Liver (tissue), 9 donors: Measurements from ENCODE around the gene RELA. TPM values are rescaled to one million over a fixed set of nuclear protein-coding genes. Genes with fewer than 3 reads are reported as not detected.

Source experiments
- DNase-seq: peaks from one replicate; pipeline ENCODE4 v3.0.0-alpha.2; 2017; ENCODE audit warnings: low spot score
- H3K27ac ChIP-seq, 2 donors: one replicate each; pipeline ENCODE4 v1.7.0; 2013; ENCODE audit warnings: inconsistent platforms in 2 of 2, low read length in 2 of 2, control low read depth in 1 of 2, low read depth in 1 of 2, mild to moderate bottlenecking in 1 of 2
- H3K27me3 ChIP-seq, 4 donors: one replicate each; pipeline versions ENCODE4 v1.6.1 to v1.7.0; 2013; ENCODE audit warnings: low read length in 3 of 4, inconsistent platforms in 1 of 4, mild to moderate bottlenecking in 1 of 4, moderate library complexity in 1 of 4; ENCODE audit not compliant: control insufficient read depth in 4 of 4, insufficient read depth in 4 of 4
- H3K36me3 ChIP-seq, 4 donors: one replicate each; pipeline versions ENCODE4 v1.6.1 to v1.7.0; 2013; ENCODE audit warnings: low read length in 3 of 4, mild to moderate bottlenecking in 3 of 4, low read depth in 1 of 4, moderate library complexity in 1 of 4; ENCODE audit not compliant: control insufficient read depth in 4 of 4, insufficient read depth in 3 of 4
- H3K4me1 ChIP-seq, 4 donors: one replicate each; pipeline versions ENCODE4 v1.6.1 to v1.7.0; 2013; ENCODE audit warnings: low read length in 3 of 4, mild to moderate bottlenecking in 3 of 4, moderate library complexity in 1 of 4; ENCODE audit not compliant: control insufficient read depth in 4 of 4, insufficient read depth in 4 of 4
- H3K4me3 ChIP-seq, 3 donors: one replicate each; pipeline versions ENCODE4 v1.6.1 to v1.7.0; 2013; ENCODE audit warnings: low read length in 3 of 3, control low read depth in 1 of 3, low read depth in 1 of 3, mild to moderate bottlenecking in 1 of 3
- H3K9ac ChIP-seq, 2 donors: one replicate each; pipeline ENCODE4 v1.7.0; 2013; ENCODE audit warnings: low read length in 2 of 2, mild to moderate bottlenecking in 2 of 2, moderate library complexity in 2 of 2, control low read depth in 1 of 2, low read depth in 1 of 2
- H3K9me3 ChIP-seq, 4 donors: one replicate each; pipeline versions ENCODE4 v1.6.1 to v1.7.0; 2013; ENCODE audit warnings: low read length in 3 of 4; ENCODE audit not compliant: control insufficient read depth in 4 of 4
- EGR1 ChIP-seq, 2 donors: IDR thresholded peaks; 2 replicates each; pipeline ENCODE4 v1.6.1; 2016 to 2018; ENCODE audit warnings: antibody characterized with exemption in 2 of 2, low read depth in 2 of 2
- FOXA1 ChIP-seq: IDR thresholded peaks from 2 replicates; pipeline ENCODE4 v1.6.1; 2016; ENCODE audit warnings: antibody characterized with exemption
- FOXA2 ChIP-seq: IDR thresholded peaks from 2 replicates; pipeline ENCODE4 v1.6.1; 2016; ENCODE audit warnings: antibody characterized with exemption
- GABPA ChIP-seq, 2 donors: IDR thresholded peaks in 1 of 2; conservative IDR thresholded peaks in 1 of 2; 2 replicates each; pipeline ENCODE4 v1.6.1; 2016; ENCODE audit warnings: antibody characterized with exemption in 2 of 2, mild to moderate bottlenecking in 1 of 2, moderate library complexity in 1 of 2
- HNF4A ChIP-seq, 2 donors: conservative IDR thresholded peaks; 2 replicates each; pipeline ENCODE4 v1.6.1; 2016; ENCODE audit warnings: antibody characterized with exemption in 2 of 2, mild to moderate bottlenecking in 2 of 2
- HNF4G ChIP-seq: IDR thresholded peaks from 2 replicates; pipeline ENCODE4 v1.6.1; 2016; ENCODE audit warnings: antibody characterized with exemption
- JUND ChIP-seq, 2 donors: IDR thresholded peaks; 2 replicates each; pipeline ENCODE4 v1.6.1; 2016; ENCODE audit warnings: antibody characterized with exemption in 2 of 2
- NR2F2 ChIP-seq: IDR thresholded peaks from 2 replicates; pipeline ENCODE4 v1.6.1; 2016; ENCODE audit warnings: antibody characterized with exemption
- RAD21 ChIP-seq, 2 donors: IDR thresholded peaks; 2 replicates each; pipeline ENCODE4 v1.6.1; 2016; ENCODE audit warnings: antibody characterized with exemption in 2 of 2, mild to moderate bottlenecking in 2 of 2
- RXRA ChIP-seq, 2 donors: IDR thresholded peaks; 2 replicates each; pipeline ENCODE4 v1.6.1; 2017 to 2018; ENCODE audit warnings: antibody characterized with exemption in 2 of 2, mild to moderate bottlenecking in 1 of 2
- SP1 ChIP-seq: IDR thresholded peaks from 2 replicates; pipeline ENCODE4 v1.6.1; 2018; ENCODE audit warnings: antibody characterized with exemption, mild to moderate bottlenecking
- TAF1 ChIP-seq: conservative IDR thresholded peaks from 2 replicates; pipeline ENCODE4 v1.6.1; 2016; ENCODE audit warnings: antibody characterized with exemption, mild to moderate bottlenecking
- WGBS: extraction: QIAGEN DNeasy Blood & Tissue Kit; methylation state at CpG from one replicate; pipeline ENCODE4 v1.1.7; 2013; 5-methylcytosine and 5-hydroxymethylcytosine counted together
- polyA plus RNA-seq, 2 donors: library from polyadenylated mRNA; stranded (reverse) in 1 of 2; unstranded in 1 of 2; fragments of 200-250 nt in 1 of 2; fragments of >200 nt in 1 of 2; fragmentation: Nextera tagmentation in 1 of 2; extraction: Ambion mirVana in 1 of 2; gene quantifications; one replicate each; pipeline versions ENCODE4 v1.2.1 to v1.2.3, GENCODE V29; 2013 to 2015
- total RNA-seq, 2 donors: library from RNA; depleted of rRNA; stranded (reverse); fragments of >200 nt; gene quantifications; one replicate each; pipeline ENCODE4 v1.2.3, GENCODE V29; 2014
- TF ChIP-seq, protein P1 (sequence below): fragments of 150-350 bp; IDR thresholded peaks from 2 replicates; pipeline ENCODE4 v1.5.1; 2017; ENCODE audit warnings: improper control_type of control experiment, low read depth, low read length; ENCODE audit not compliant: missing input control
- TF ChIP-seq, protein P2 (sequence below): IDR thresholded peaks from 2 replicates; pipeline ENCODE4 v1.6.1; 2016; ENCODE audit warnings: antibody characterized with exemption
- TF ChIP-seq, protein P3 (sequence below): IDR thresholded peaks from 2 replicates; pipeline ENCODE4 v1.6.1; 2016; ENCODE audit warnings: antibody characterized with exemption
- TF ChIP-seq, protein P4 (sequence below): IDR thresholded peaks from 2 replicates; pipeline ENCODE4 v1.6.1; 2016; ENCODE audit warnings: antibody characterized with exemption
- donor health status: healthy.
- donor health status: healthy.
- donor health status: healthy.
- donor health status: healthy.
- donor health status: healthy.

RELA gene
- total and polyA plus RNA-seq, 4 donors, result 11.1 to 30.7 (median 22.0) TPM

DNA sequence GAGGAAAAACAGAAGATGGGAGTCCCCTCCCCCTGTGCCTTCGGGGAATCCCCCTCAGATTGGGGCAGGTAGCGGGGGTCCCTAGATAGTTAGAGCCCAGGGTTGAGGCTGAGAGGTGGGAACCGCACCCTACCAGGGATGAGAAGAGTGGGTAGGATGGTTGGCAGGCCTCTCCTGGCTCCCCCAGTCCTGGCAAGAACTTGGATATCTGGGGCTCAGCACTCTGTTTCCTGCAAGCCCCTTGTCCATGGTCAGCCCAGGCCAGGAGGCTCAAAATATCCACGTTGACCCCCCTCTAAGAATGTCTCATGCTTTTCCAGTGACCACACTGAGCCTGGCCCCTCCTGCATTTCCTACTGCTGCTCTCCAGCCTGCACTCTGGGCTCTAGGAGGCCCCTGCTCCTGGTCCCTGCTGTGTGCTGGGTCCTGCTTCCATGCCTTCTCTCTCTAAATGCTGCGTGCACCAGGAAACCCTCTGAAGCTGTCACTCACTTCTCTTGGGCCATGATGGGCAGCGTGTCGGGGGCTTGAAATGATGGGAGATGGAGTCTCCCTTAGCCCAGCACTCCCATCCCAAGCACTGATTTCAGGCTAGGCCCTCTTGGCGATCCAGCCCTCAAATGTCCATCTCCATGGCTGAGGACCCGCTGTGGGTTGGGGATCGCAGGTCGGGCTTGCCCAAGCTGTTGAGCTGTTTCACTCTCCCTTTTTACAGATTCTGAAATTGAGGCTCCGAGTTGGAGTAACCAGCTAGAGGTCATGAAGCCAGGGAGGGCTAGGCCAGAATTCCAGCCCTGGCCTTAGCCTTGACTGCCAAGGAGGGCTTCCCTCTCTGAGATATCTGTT, 50.7 kb downstream of the RELA start:
- 66% methylated on average over 12 of the region's 12 CpGs for WGBS
- Histone ChIP-seq H3K9me3 (no peaks in the 10 kb centered on the region), H3K4me3 (peak overlapping the region; percentile 80 to 90 (median 83)), H3K27me3 (no peaks in the 10 kb centered on the region), H3K9ac (peak overlapping the region in 1 of 2 donors; percentile 69), H3K4me1 (peaks cover 15 to 61% (median 43%) of the 10 kb centered on the region in 4 donors), H3K27ac (peak overlapping the region; percentile 64 to 96), H3K36me3 (peaks cover 0 to 14% (median 1%) of the 10 kb centered on the region in 4 donors)
- TF ChIP-seq SP1 (no peak), EGR1 (IDR thresholded peaks at IDR 0.05; ENCODE audit: low read depth in 2 of 2) (no peak), HNF4A (conservative IDR thresholded peaks at IDR 0.05) (no peak), FOXA2 (no peak), TAF1 (no peak), HNF4G (no peak), GABPA (IDR thresholded peaks at IDR 0.05 in 1 of 2, conservative IDR thresholded peaks at IDR 0.05 in 1 of 2) (no peak), RAD21 (IDR thresholded peaks at IDR 0.05) (no peak), FOXA1 (no peak), RXRA (IDR thresholded peaks at IDR 0.05) (no peak), NR2F2 (no peak), JUND (IDR thresholded peaks at IDR 0.05) (no peak)
- TF ChIP-seq, protein P1, sequence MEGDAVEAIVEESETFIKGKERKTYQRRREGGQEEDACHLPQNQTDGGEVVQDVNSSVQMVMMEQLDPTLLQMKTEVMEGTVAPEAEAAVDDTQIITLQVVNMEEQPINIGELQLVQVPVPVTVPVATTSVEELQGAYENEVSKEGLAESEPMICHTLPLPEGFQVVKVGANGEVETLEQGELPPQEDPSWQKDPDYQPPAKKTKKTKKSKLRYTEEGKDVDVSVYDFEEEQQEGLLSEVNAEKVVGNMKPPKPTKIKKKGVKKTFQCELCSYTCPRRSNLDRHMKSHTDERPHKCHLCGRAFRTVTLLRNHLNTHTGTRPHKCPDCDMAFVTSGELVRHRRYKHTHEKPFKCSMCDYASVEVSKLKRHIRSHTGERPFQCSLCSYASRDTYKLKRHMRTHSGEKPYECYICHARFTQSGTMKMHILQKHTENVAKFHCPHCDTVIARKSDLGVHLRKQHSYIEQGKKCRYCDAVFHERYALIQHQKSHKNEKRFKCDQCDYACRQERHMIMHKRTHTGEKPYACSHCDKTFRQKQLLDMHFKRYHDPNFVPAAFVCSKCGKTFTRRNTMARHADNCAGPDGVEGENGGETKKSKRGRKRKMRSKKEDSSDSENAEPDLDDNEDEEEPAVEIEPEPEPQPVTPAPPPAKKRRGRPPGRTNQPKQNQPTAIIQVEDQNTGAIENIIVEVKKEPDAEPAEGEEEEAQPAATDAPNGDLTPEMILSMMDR, result no peak
- TF ChIP-seq, protein P2, sequence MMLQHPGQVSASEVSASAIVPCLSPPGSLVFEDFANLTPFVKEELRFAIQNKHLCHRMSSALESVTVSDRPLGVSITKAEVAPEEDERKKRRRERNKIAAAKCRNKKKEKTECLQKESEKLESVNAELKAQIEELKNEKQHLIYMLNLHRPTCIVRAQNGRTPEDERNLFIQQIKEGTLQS, result no peak
- TF ChIP-seq, protein P3, sequence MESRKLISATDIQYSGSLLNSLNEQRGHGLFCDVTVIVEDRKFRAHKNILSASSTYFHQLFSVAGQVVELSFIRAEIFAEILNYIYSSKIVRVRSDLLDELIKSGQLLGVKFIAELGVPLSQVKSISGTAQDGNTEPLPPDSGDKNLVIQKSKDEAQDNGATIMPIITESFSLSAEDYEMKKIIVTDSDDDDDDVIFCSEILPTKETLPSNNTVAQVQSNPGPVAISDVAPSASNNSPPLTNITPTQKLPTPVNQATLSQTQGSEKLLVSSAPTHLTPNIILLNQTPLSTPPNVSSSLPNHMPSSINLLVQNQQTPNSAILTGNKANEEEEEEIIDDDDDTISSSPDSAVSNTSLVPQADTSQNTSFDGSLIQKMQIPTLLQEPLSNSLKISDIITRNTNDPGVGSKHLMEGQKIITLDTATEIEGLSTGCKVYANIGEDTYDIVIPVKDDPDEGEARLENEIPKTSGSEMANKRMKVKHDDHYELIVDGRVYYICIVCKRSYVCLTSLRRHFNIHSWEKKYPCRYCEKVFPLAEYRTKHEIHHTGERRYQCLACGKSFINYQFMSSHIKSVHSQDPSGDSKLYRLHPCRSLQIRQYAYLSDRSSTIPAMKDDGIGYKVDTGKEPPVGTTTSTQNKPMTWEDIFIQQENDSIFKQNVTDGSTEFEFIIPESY, result no peak
- TF ChIP-seq, protein P4, sequence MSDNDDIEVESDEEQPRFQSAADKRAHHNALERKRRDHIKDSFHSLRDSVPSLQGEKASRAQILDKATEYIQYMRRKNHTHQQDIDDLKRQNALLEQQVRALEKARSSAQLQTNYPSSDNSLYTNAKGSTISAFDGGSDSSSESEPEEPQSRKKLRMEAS, result no peak
- no peak for DNase-seq

DNA sequence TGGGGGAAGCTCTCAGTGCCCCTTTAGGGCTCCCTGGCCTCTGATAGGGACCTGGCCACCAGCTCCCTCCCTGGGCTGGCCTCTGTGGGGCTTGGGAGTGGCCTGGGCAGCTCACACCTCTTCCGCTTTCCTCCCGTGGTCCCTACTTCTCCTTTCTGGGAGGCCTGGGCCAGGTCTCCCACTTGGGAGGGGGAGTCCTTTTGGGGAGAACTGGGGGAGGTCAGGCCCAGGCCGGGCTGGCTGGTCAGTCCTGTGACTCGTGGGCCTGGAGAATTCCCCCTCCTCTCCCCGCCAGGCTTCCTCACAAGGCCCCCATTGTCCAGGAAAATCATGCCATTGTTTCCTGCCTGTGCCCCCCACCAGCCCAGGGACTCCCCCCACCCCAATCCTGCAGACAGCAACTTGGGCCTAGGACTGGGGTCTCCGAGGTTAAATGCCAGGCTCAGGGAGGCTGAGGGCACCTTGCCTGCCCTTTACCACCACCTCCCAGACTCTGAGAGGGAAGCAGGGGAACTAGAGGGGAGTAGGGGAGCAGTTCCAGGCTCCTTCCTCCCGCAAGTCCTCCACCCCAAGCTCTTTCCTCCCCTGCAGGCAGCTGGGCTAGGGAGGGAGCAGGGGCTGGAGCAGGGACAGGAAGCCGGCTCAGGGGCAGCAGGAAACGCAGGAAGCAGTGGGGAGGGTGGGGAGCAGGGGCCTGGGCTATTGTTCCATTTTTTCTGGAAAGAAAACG, 51.5 kb downstream of the RELA start:
- H3K36me3 ChIP-seq, result peaks cover 0 to 18% (median 4%) of the 10 kb centered on the region in 4 donors
- peaks cover 10 to 53% (median 35%) of the 10 kb centered on the region in 4 donors for H3K4me1 ChIP-seq
- H3K27ac ChIP-seq, result peak overlapping the region; percentile 64 to 96
- peak overlapping the region in 1 of 2 donors; percentile 22 for H3K9ac ChIP-seq
- no peak for DNase-seq
- no peaks in the 10 kb centered on the region for H3K27me3 ChIP-seq
- H3K4me3 ChIP-seq, result peak overlapping the region in 1 of 3 donors; percentile 90
- H3K9me3 ChIP-seq, result no peaks in the 10 kb centered on the region
- TF ChIP-seq RAD21 (IDR thresholded peaks at IDR 0.05) (no peak), RXRA (IDR thresholded peaks at IDR 0.05) (no peak), EGR1 (IDR thresholded peaks at IDR 0.05; ENCODE audit: low read depth in 2 of 2) (peak in 1 of 2 donors; percentile 14), NR2F2 (peak; percentile 72), HNF4G (no peak), SP1 (peak; percentile 15), GABPA (IDR thresholded peaks at IDR 0.05 in 1 of 2, conservative IDR thresholded peaks at IDR 0.05 in 1 of 2) (peak; percentile 10 to 24)
- TF ChIP-seq, protein P4, result no peak
- 60% methylated on average over 10 of the region's 10 CpGs for WGBS
